Measurements from ENCODE around the gene TUBGCP6.
"Not testable (repeated sequence)": the region's sequence is repeated elsewhere in the genome, so short reads cannot be mapped to it uniquely, and the experiment has no call there.

The TUBGCP6 gene

GRCh38 chr22:50205781-50206569 lies 38.8 kb downstream of the TUBGCP6 start:
- H2BK12ac ChIP-seq (ENCODE audit: low read length) = no peak overlapping the region
- H3K79me1 ChIP-seq (ENCODE audit: low read length) = peaks cover 4% of the 10 kb centered on the region
- H3K14ac ChIP-seq (ENCODE audit: low read length) = no peak overlapping the region
- H3K4me1 ChIP-seq (ENCODE audit: control insufficient read depth in 1 of 2, insufficient read depth in 2 of 2, low read length in 2 of 2) = peaks cover 5 to 11% of the 10 kb centered on the region in 2 experiments
- peaks cover 34 to 35% of the 10 kb centered on the region in 2 experiments for H3K36me3 ChIP-seq (ENCODE audit: control insufficient read depth in 1 of 2, insufficient read depth in 2 of 2, low read length in 2 of 2)
- H3K23ac ChIP-seq (ENCODE audit: low read length) = no peak overlapping the region
- no peak overlapping the region for H3K4me3 ChIP-seq (ENCODE audit: low read depth, low read length)
- no peak overlapping the region for H2BK5ac ChIP-seq (ENCODE audit: low read depth, low read length, poor library complexity)
- H3K27me3 ChIP-seq (ENCODE audit: insufficient read depth, low read length) = no peaks in the 10 kb centered on the region
- no peak for DNase-seq
- H2BK120ac ChIP-seq (ENCODE audit: insufficient read depth, low read length, poor library complexity) = no peak overlapping the region
- no peak overlapping the region for H2AK5ac ChIP-seq (ENCODE audit: low read length)
- no peaks in the 10 kb centered on the region for H3K9me3 ChIP-seq (ENCODE audit: insufficient read depth, low read depth, low read length)
- no peak overlapping the region for H4K8ac ChIP-seq (ENCODE audit: low read depth, low read length)
- no peak overlapping the region for H3K18ac ChIP-seq (ENCODE audit: low read length)
- H2AFZ ChIP-seq (ENCODE audit: insufficient read depth, low read length, poor library complexity) = no peak overlapping the region
- no CpG with 5 or more reads among the region's 45 CpGs for WGBS (ENCODE audit: extremely low coverage, insufficient coverage, insufficient read length)
- H3K27ac ChIP-seq (ENCODE audit: low read depth, low read length) = no peak overlapping the region
- no peak overlapping the region for H3K4me2 ChIP-seq (ENCODE audit: low read length)
- no peak overlapping the region for H4K91ac ChIP-seq (ENCODE audit: low read depth, low read length)
- peaks cover 9% of the 10 kb centered on the region for H3K79me2 ChIP-seq (ENCODE audit: control insufficient read depth, insufficient read depth, low read length, poor library complexity)
- no peak overlapping the region for H4K12ac ChIP-seq (ENCODE audit: low read depth, low read length)
- no peak overlapping the region for H3K4ac ChIP-seq (ENCODE audit: low read depth, low read length)
- H3K9ac ChIP-seq (ENCODE audit: low read length) = no peak overlapping the region

GRCh38 chr22:50204998-50205397 lies 39.8 kb downstream of the TUBGCP6 start:
- not testable (repeated sequence) for H3K18ac ChIP-seq (ENCODE audit: low read length); DNase-seq; H3K23ac ChIP-seq (ENCODE audit: low read length); H4K8ac ChIP-seq (ENCODE audit: low read depth, low read length); H3K9me3 ChIP-seq (ENCODE audit: insufficient read depth, low read depth, low read length); H4K12ac ChIP-seq (ENCODE audit: low read depth, low read length); H2BK120ac ChIP-seq (ENCODE audit: insufficient read depth, low read length, poor library complexity); H4K91ac ChIP-seq (ENCODE audit: low read depth, low read length); H3K4me2 ChIP-seq (ENCODE audit: low read length); H3K4ac ChIP-seq (ENCODE audit: low read depth, low read length); H2BK12ac ChIP-seq (ENCODE audit: low read length); H3K9ac ChIP-seq (ENCODE audit: low read length); H3K79me2 ChIP-seq (ENCODE audit: control insufficient read depth, insufficient read depth, low read length, poor library complexity); H2AFZ ChIP-seq (ENCODE audit: insufficient read depth, low read length, poor library complexity); H3K4me3 ChIP-seq (ENCODE audit: low read depth, low read length); H2AK5ac ChIP-seq (ENCODE audit: low read length); H3K14ac ChIP-seq (ENCODE audit: low read length); H3K27ac ChIP-seq (ENCODE audit: low read depth, low read length); H2BK5ac ChIP-seq (ENCODE audit: low read depth, low read length, poor library complexity); H3K27me3 ChIP-seq (ENCODE audit: insufficient read depth, low read length); H3K79me1 ChIP-seq (ENCODE audit: low read length)
- no CpG with 5 or more reads among the region's 9 CpGs for WGBS (ENCODE audit: extremely low coverage, insufficient coverage, insufficient read length)
- Histone ChIP-seq H3K36me3 (ENCODE audit: control insufficient read depth in 1 of 2, insufficient read depth in 2 of 2, low read length in 2 of 2) (peaks cover 25 to 28% of the 10 kb centered on the region in 2 experiments), H3K4me1 (ENCODE audit: control insufficient read depth in 1 of 2, insufficient read depth in 2 of 2, low read length in 2 of 2) (peaks cover 5 to 12% of the 10 kb centered on the region in 2 experiments)

DNA sequence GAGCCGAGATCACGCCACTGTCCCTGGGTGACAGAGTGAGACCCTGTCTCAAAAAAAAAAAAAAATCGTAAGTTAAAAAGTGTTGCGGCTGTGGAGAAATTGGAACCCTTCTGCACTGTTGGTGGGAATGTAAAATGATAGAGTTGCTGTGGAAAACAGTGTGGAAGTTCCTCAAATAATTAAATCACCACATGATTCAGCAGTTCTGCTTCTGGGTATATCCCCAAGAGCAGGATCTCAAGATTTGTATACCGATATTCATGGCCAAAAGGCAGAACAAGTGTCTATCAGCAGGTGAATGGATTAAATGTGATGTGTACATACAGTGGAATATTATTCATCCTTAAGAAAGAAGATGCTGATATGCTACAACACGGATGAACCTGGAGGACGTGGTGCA lies 40.3 kb downstream of the TUBGCP6 start:
- H4K91ac ChIP-seq (ENCODE audit: low read depth, low read length) = no peak overlapping the region
- H3K36me3 ChIP-seq (ENCODE audit: control insufficient read depth in 1 of 2, insufficient read depth in 2 of 2, low read length in 2 of 2) = peaks cover 24 to 28% of the 10 kb centered on the region in 2 experiments
- H3K23ac ChIP-seq (ENCODE audit: low read length) = no peak overlapping the region
- H3K4me3 ChIP-seq (ENCODE audit: low read depth, low read length) = no peak overlapping the region
- peaks cover 10% of the 10 kb centered on the region for H3K79me2 ChIP-seq (ENCODE audit: control insufficient read depth, insufficient read depth, low read length, poor library complexity)
- H2AK5ac ChIP-seq (ENCODE audit: low read length) = no peak overlapping the region
- no peak overlapping the region for H3K9ac ChIP-seq (ENCODE audit: low read length)
- H3K18ac ChIP-seq (ENCODE audit: low read length) = no peak overlapping the region
- no peak overlapping the region for H3K4ac ChIP-seq (ENCODE audit: low read depth, low read length)
- H3K79me1 ChIP-seq (ENCODE audit: low read length) = peaks cover 8% of the 10 kb centered on the region
- no peak overlapping the region for H2BK12ac ChIP-seq (ENCODE audit: low read length)
- no peaks in the 10 kb centered on the region for H3K27me3 ChIP-seq (ENCODE audit: insufficient read depth, low read length)
- H4K8ac ChIP-seq (ENCODE audit: low read depth, low read length) = no peak overlapping the region
- H3K4me2 ChIP-seq (ENCODE audit: low read length) = no peak overlapping the region
- no peak overlapping the region for H2BK120ac ChIP-seq (ENCODE audit: insufficient read depth, low read length, poor library complexity)
- no peak overlapping the region for H2AFZ ChIP-seq (ENCODE audit: insufficient read depth, low read length, poor library complexity)
- H2BK5ac ChIP-seq (ENCODE audit: low read depth, low read length, poor library complexity) = no peak overlapping the region
- no CpG with 5 or more reads among the region's 7 CpGs for WGBS (ENCODE audit: extremely low coverage, insufficient coverage, insufficient read length)
- DNase-seq = no peak
- peaks cover 8 to 16% of the 10 kb centered on the region in 2 experiments for H3K4me1 ChIP-seq (ENCODE audit: control insufficient read depth in 1 of 2, insufficient read depth in 2 of 2, low read length in 2 of 2)
- no peak overlapping the region for H4K12ac ChIP-seq (ENCODE audit: low read depth, low read length)
- no peak overlapping the region for H3K27ac ChIP-seq (ENCODE audit: low read depth, low read length)
- no peaks in the 10 kb centered on the region for H3K9me3 ChIP-seq (ENCODE audit: insufficient read depth, low read depth, low read length)
- no peak overlapping the region for H3K14ac ChIP-seq (ENCODE audit: low read length)

GRCh38 chr22:50203288-50203687 lies 41.5 kb downstream of the TUBGCP6 start:
- DNase-seq = no peak
- no peak overlapping the region for H2BK12ac ChIP-seq (ENCODE audit: low read length)
- no peak overlapping the region for H4K91ac ChIP-seq (ENCODE audit: low read depth, low read length)
- no peak overlapping the region for H2BK5ac ChIP-seq (ENCODE audit: low read depth, low read length, poor library complexity)
- H3K4me3 ChIP-seq (ENCODE audit: low read depth, low read length) = no peak overlapping the region
- H2AFZ ChIP-seq (ENCODE audit: insufficient read depth, low read length, poor library complexity) = no peak overlapping the region
- no peaks in the 10 kb centered on the region for H3K9me3 ChIP-seq (ENCODE audit: insufficient read depth, low read depth, low read length)
- H2AK5ac ChIP-seq (ENCODE audit: low read length) = no peak overlapping the region
- no CpG with 5 or more reads among the region's 1 CpG for WGBS (ENCODE audit: extremely low coverage, insufficient coverage, insufficient read length)
- H2BK120ac ChIP-seq (ENCODE audit: insufficient read depth, low read length, poor library complexity) = no peak overlapping the region
- peaks cover 10% of the 10 kb centered on the region for H3K79me2 ChIP-seq (ENCODE audit: control insufficient read depth, insufficient read depth, low read length, poor library complexity)
- H4K12ac ChIP-seq (ENCODE audit: low read depth, low read length) = no peak overlapping the region
- no peaks in the 10 kb centered on the region for H3K27me3 ChIP-seq (ENCODE audit: insufficient read depth, low read length)
- H3K4me1 ChIP-seq (ENCODE audit: control insufficient read depth in 1 of 2, insufficient read depth in 2 of 2, low read length in 2 of 2) = peaks cover 8 to 17% of the 10 kb centered on the region in 2 experiments
- H4K8ac ChIP-seq (ENCODE audit: low read depth, low read length) = no peak overlapping the region
- H3K18ac ChIP-seq (ENCODE audit: low read length) = no peak overlapping the region
- no peak overlapping the region for H3K27ac ChIP-seq (ENCODE audit: low read depth, low read length)
- no peak overlapping the region for H3K4ac ChIP-seq (ENCODE audit: low read depth, low read length)
- H3K14ac ChIP-seq (ENCODE audit: low read length) = no peak overlapping the region
- no peak overlapping the region for H3K9ac ChIP-seq (ENCODE audit: low read length)
- H3K23ac ChIP-seq (ENCODE audit: low read length) = no peak overlapping the region
- H3K36me3 ChIP-seq (ENCODE audit: control insufficient read depth in 1 of 2, insufficient read depth in 2 of 2, low read length in 2 of 2) = peaks cover 23 to 29% of the 10 kb centered on the region in 2 experiments
- no peak overlapping the region for H3K4me2 ChIP-seq (ENCODE audit: low read length)
- peaks cover 8% of the 10 kb centered on the region for H3K79me1 ChIP-seq (ENCODE audit: low read length)
